Activated naive CD4-positive, alpha-beta T cell treated with anti-CD3 and anti-CD28 coated beads for 36 hours (primary cell): Measurements from ENCODE around the gene TEX19. TPM values are rescaled to one million over a fixed set of nuclear protein-coding genes. Genes with fewer than 3 reads are reported as not detected.

ENCODE experiments used
- CTCF ChIA-PET: fragments of 350-600 bp; sonication (Branson Sonifier 250); formaldehyde crosslinking; loops from one replicate; lab custom pipeline; 2021; ENCODE audit warnings: antibody characterized with exemption; lab: Charles Lee
- DNase-seq: peaks from one replicate; pipeline ENCODE4 v3.0.0-alpha.2; 2020
- H3K27ac Mint-ChIP-seq: one replicate; pipeline ENCODE4 v1.8.0; 2021; ENCODE audit warnings: mild to moderate bottlenecking, mixed read lengths
- H3K27me3 Mint-ChIP-seq: one replicate; pipeline ENCODE4 v1.8.0; 2021; ENCODE audit warnings: low read depth, mixed read lengths
- H3K36me3 Mint-ChIP-seq: one replicate; pipeline ENCODE4 v1.8.0; 2021; ENCODE audit warnings: low read depth, mixed read lengths
- H3K4me1 Mint-ChIP-seq: one replicate; pipeline ENCODE4 v1.8.0; 2021; ENCODE audit warnings: low read depth, mixed read lengths
- H3K4me3 Mint-ChIP-seq: one replicate; pipeline ENCODE4 v1.8.0; 2021; ENCODE audit warnings: mild to moderate bottlenecking, moderate library complexity, mixed read lengths
- H3K9me3 Mint-ChIP-seq: one replicate; pipeline ENCODE4 v1.8.0; 2021; ENCODE audit warnings: mixed read lengths
- intact Hi-C: fragments of 100-400 bp; cut with micrococcal nuclease; formaldehyde crosslinking; loops from one replicate; pipeline ENCODE4 v1.15.1; 2023
- total RNA-seq, 2 experiments: library from RNA; stranded (reverse); gene quantifications; one replicate each; pipeline ENCODE4 v1.2.3, GENCODE V29; 2021

TEX19 gene
- total RNA-seq, 2 experiments from 2014 or later, result 0.21 TPM; not detected in 1

DNA sequence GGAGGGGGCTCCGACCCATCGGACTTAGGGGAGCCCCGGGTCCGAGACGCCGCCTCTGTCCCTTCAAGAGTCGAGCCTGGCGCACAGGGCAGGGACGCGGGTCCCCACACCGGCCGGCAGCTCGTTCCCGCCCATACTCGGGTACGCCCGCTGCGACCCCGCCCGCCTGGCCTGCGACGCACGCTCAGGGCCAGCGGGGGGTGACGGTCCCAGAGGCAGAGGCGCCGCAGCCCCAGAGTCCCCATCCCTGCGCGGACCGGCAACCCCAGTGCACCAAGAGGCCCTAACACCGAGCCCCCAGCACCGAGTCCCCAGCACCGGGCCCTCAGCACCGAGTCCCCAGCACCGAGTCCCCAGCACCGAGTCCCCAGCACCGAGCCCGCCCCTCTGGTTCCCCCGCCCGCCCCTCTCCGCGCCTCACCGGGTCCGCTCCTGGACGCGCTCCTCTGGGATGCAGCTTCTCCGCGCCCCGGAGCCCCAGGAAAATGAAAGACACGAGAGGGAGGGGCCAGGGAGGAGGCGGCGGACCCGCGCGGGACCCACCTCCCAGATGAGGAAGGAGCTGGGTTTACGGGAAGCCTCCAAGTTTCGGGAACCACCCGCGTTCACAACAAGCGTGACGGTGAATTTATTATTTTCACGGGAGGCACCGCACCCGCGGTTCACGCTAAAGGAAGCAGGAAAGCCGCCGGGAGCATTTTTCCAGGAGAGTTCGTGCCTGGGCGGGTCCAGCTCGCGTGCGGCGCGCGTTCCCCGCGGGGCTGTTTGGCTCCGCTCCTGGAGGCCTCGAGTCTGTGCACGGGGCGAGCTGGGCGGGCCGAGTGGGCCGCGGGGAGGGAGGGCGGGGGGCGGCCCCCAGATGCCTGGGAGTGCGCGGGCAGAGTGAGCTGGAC, 25.5 kb upstream of the TEX19 start, which contains the start of gene SECTM1:
SECTM1 (minus strand) TSS at position 488 of the 893 bp plus-strand sequence. CDS start 6,526 bp downstream, outside the sequence.
- H3K36me3 Mint-ChIP-seq, result no peaks in the 10 kb centered on the region
- H3K9me3 Mint-ChIP-seq, result no peaks in the 10 kb centered on the region
- DNase-seq, result no peak
- no peak within 1 kb of the TSS for H3K27ac Mint-ChIP-seq
- intact Hi-C loops, result no loop called here
- peaks cover 27% of the 10 kb centered on the region for H3K4me1 Mint-ChIP-seq
- peak within 1 kb of the TSS; percentile 75 for H3K4me3 Mint-ChIP-seq
- CTCF ChIA-PET, result interaction anchor here (0.6 to 1.4 kb wide), 6 partner anchors 12 to 471 kb away, joined by 3 to 5 read pairs (median 3); partner anchors contain the start of gene CCDC57
- H3K27me3 Mint-ChIP-seq, result no peaks in the 10 kb centered on the region

DNA sequence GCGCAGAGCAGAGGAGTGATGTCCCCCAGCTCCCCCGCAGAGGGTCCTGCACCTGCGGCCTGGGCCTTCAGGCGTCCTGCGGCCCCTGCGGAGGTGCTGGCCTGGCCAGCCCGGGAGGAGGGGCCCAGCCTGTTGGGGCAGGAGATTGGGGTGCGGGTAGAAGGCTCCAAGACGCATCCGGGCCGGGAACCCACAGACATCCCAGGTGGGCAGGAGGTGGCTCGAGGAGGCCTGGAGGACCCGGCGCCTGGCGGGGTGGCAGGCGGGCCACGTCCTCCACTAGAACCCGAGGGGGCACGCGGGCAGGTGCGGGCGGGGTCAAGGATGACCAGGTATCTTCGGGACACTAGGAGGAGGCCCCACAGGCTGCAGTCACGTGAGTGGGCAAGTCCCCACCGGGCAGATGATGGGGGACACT, 24.8 kb upstream of the TEX19 start:
- CTCF ChIA-PET, result interaction anchor here (0.6 to 1.4 kb wide), 5 partner anchors 34 to 471 kb away, joined by 3 to 5 read pairs (median 3); partner anchors contain the start of gene CCDC57
- no peak for DNase-seq
- intact Hi-C loops, result no loop called here
- Mint-ChIP-seq H3K27ac (no peak overlapping the region), H3K4me3 (peak overlapping the region; percentile 68), H3K4me1 (peaks cover 27% of the 10 kb centered on the region), H3K36me3 (no peaks in the 10 kb centered on the region), H3K9me3 (no peaks in the 10 kb centered on the region), H3K27me3 (no peaks in the 10 kb centered on the region)

DNA sequence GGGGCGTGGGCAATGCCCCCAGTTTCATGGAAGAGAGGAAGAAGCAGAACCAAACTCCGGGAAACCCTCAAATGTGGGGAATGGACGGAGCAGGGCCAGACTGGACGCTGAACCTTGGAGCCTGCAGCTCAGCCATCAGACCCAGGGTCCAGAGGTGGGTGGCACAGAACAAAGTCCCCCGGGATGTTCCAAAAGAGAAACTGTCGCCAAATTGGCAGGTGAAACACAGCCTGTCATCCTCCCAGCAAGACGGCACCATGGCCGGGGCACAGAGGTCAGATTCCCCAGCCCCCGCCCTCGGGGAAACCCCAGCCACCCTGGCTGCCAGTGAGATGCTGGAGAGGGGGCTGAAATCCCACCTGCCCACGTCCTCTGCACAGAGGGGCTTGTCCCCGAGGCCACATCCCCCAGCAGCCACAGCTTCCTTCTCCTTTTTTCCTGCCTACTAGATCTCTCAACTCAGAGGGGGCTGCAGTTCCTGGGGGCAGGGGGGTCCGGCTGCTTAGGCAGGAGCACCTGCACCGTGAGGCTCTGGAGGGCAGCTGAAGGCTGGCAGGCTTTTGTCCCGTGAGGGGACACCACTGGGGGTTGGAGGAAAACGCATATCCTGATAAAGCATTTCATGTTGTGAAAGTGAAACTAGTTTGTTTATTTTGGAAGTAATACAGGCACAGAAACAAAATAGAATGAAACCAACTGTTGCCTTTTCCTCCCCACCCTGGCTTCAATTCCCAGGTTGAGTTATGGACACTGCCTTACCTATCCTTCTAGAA, 24.2 kb upstream of the TEX19 start:
- Mint-ChIP-seq H3K27me3 (no peaks in the 10 kb centered on the region), H3K27ac (peak overlapping the region; percentile 72), H3K4me3 (peak overlapping the region; percentile 68), H3K36me3 (no peaks in the 10 kb centered on the region), H3K9me3 (no peaks in the 10 kb centered on the region), H3K4me1 (peaks cover 27% of the 10 kb centered on the region)
- no peak for DNase-seq
- intact Hi-C loops, result no loop called here
- CTCF ChIA-PET, result no interaction called here

DNA sequence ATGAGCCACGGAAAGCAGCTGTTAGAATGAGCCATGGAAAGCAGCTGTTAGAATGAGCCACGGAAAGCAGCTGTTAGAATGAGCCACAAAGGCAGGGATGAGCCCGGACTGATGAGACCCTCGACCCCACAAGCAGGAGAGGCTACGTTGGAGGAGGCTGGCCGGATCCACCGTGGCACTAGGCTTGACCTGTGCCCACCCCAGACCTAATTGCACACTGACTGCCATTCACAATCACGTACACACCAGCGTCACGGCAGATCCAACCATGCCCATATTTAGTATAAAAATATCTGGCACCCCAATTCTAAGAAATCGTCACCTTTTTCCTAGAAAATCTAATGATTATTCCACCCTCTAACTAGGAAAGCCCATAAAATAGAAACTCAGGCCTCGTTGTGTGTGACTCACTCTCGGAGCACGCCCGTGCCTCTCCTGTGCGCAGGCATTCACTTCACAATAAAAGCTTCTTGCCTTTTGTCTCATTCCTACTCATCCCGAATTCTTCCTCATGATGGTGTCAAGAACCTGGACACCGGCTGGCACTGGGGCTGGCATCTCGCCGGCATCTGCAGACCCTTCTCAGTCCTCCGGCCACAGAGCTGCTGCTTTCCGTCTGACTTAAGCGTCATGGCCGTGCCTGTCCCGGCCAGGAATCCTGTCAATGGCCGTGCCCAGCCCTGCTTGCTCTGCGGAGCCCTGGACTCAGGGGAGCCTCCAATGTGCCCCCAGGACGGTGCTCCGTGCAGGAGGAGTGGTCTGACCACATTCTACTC, 20.0 kb upstream of the TEX19 start:
- peaks cover 6% of the 10 kb centered on the region for H3K9me3 Mint-ChIP-seq
- no peaks in the 10 kb centered on the region for H3K36me3 Mint-ChIP-seq
- H3K4me3 Mint-ChIP-seq, result no peak overlapping the region
- H3K27ac Mint-ChIP-seq, result no peak overlapping the region
- CTCF ChIA-PET, result no interaction called here
- intact Hi-C loops, result no loop called here
- H3K4me1 Mint-ChIP-seq, result peaks cover 20% of the 10 kb centered on the region
- no peak for DNase-seq
- H3K27me3 Mint-ChIP-seq, result no peaks in the 10 kb centered on the region

GRCh38 chr17:82339634-82340580, 19.1 kb upstream of the TEX19 start:
- Mint-ChIP-seq H3K4me1 (peaks cover 13% of the 10 kb centered on the region), H3K36me3 (no peaks in the 10 kb centered on the region), H3K9me3 (peaks cover 6% of the 10 kb centered on the region), H3K27ac (no peak overlapping the region), H3K4me3 (no peak overlapping the region), H3K27me3 (no peaks in the 10 kb centered on the region)
- intact Hi-C loops, result no loop called here
- DNase-seq, result no peak
- CTCF ChIA-PET, result interaction anchor here (0.7 kb wide), 1 partner anchor 13 kb away, joined by 3 read pairs; no protein-coding TSS in a partner anchor

- no peak overlapping the region for H3K27ac Mint-ChIP-seq
- H3K9me3 Mint-ChIP-seq, result peaks cover 6% of the 10 kb centered on the region
- DNase-seq, result no peak
- peaks cover 8% of the 10 kb centered on the region for H3K4me1 Mint-ChIP-seq
- CTCF ChIA-PET, result interaction anchor here (0.5 to 1.6 kb wide), 3 partner anchors 9 to 82 kb away, joined by 3 to 4 read pairs (median 3); no protein-coding TSS in a partner anchor
- no peak overlapping the region for H3K4me3 Mint-ChIP-seq
- H3K27me3 Mint-ChIP-seq, result no peaks in the 10 kb centered on the region
- intact Hi-C loops, result no loop called here
- H3K36me3 Mint-ChIP-seq, result no peaks in the 10 kb centered on the region
Measured at GRCh38 chr17:82342361-82343079, 16.5 kb upstream of the TEX19 start.

GRCh38 chr17:82343560-82343959, 15.5 kb upstream of the TEX19 start:
- Mint-ChIP-seq H3K27ac (no peak overlapping the region), H3K4me1 (peaks cover 8% of the 10 kb centered on the region), H3K4me3 (no peak overlapping the region), H3K9me3 (peaks cover 6% of the 10 kb centered on the region), H3K36me3 (no peaks in the 10 kb centered on the region), H3K27me3 (no peaks in the 10 kb centered on the region)
- DNase-seq, result no peak
- intact Hi-C loops, result no loop called here
- CTCF ChIA-PET, result interaction anchor here (0.7 to 1.6 kb wide), 3 partner anchors 13 to 43 kb away, joined by 3 to 4 read pairs (median 3); no protein-coding TSS in a partner anchor

- Mint-ChIP-seq H3K4me1 (peaks cover 8% of the 10 kb centered on the region), H3K27ac (no peak overlapping the region), H3K36me3 (no peaks in the 10 kb centered on the region), H3K9me3 (peaks cover 6% of the 10 kb centered on the region), H3K4me3 (no peak overlapping the region), H3K27me3 (no peaks in the 10 kb centered on the region)
- intact Hi-C loops, result no loop called here
- no peak for DNase-seq
- CTCF ChIA-PET, result interaction anchor here (0.7 to 0.8 kb wide), 2 partner anchors 14 to 17 kb away, joined by 3 to 4 read pairs; no protein-coding TSS in a partner anchor
Measured at GRCh38 chr17:82344175-82344907, 14.7 kb upstream of the TEX19 start.

- H3K36me3 Mint-ChIP-seq, result no peaks in the 10 kb centered on the region
- H3K9me3 Mint-ChIP-seq, result peaks cover 6% of the 10 kb centered on the region
- intact Hi-C loops, result no loop called here
- H3K4me3 Mint-ChIP-seq, result no peak overlapping the region
- no peaks in the 10 kb centered on the region for H3K27me3 Mint-ChIP-seq
- CTCF ChIA-PET, result interaction anchor here (0.6 kb wide), 1 partner anchor 110 kb away, joined by 3 read pairs; no protein-coding TSS in a partner anchor
- no peak overlapping the region for H3K27ac Mint-ChIP-seq
- H3K4me1 Mint-ChIP-seq, result peaks cover 8% of the 10 kb centered on the region
- DNase-seq, result no peak
Measured at GRCh38 chr17:82345151-82345976, 13.7 kb upstream of the TEX19 start.
